Epithelial cell of esophagus (primary cell): ENCODE data around the gene U2AF2.

Experiments
- DNase-seq: peaks from one replicate; pipeline ENCODE4 v3.0.0; 2010; ENCODE audit warnings: low read depth
- H3K4me3 ChIP-seq: 2 replicates; pipeline ENCODE4 v1.5.1; 2011; ENCODE audit warnings: mild to moderate bottlenecking, low read length, control low read depth
- TF ChIP-seq, protein P1 (sequence below): IDR thresholded peaks from 2 replicates; pipeline ENCODE4 v1.5.1; 2011; ENCODE audit warnings: low read depth, mild to moderate bottlenecking, low read length, control low read depth, inconsistent platforms; ENCODE audit not compliant: insufficient read depth; ENCODE audit errors: missing control alignments

U2AF2 gene

DNA sequence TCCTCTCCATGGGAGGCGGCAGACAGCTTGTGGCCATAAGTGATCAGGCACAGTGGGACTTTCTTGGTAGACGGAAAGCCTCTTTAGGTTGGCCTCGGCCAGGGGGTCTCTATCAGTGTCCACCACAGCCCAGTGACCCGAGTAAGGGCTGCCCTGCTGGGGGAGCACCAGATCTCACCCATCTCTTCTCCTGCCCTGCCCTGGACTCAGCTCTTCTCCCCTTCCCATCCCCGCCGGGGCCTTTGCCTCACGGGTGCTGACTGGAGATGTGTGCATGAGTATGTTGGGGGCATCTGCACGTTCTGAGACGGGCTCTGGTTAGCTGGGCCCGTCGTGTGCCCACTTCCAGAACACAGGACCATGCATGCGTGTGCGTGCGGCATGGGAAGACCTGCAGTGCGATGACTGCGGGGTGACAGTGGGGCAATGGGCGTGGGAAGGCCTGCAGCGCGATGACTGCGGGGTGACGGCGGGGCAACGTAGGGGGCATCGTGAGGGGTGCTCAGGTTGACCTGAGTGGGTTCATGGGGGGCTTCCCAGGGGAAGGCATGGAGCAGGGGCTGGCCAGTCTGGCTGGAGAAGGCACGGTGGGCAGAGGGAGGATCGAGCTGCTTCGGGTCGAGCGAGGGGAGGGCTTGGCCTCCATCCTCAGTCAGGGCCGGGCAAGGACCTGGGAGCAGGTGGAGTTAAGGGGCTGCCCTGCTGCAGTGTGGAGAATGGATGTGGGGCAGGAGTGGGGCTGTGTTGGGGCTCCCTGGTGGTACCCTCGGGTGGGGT is 36.1 kb downstream of the U2AF2 start:
- H3K4me3 ChIP-seq = no peak overlapping the region
- no peak for DNase-seq
- TF ChIP-seq, protein P1, sequence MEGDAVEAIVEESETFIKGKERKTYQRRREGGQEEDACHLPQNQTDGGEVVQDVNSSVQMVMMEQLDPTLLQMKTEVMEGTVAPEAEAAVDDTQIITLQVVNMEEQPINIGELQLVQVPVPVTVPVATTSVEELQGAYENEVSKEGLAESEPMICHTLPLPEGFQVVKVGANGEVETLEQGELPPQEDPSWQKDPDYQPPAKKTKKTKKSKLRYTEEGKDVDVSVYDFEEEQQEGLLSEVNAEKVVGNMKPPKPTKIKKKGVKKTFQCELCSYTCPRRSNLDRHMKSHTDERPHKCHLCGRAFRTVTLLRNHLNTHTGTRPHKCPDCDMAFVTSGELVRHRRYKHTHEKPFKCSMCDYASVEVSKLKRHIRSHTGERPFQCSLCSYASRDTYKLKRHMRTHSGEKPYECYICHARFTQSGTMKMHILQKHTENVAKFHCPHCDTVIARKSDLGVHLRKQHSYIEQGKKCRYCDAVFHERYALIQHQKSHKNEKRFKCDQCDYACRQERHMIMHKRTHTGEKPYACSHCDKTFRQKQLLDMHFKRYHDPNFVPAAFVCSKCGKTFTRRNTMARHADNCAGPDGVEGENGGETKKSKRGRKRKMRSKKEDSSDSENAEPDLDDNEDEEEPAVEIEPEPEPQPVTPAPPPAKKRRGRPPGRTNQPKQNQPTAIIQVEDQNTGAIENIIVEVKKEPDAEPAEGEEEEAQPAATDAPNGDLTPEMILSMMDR = no peak

DNA sequence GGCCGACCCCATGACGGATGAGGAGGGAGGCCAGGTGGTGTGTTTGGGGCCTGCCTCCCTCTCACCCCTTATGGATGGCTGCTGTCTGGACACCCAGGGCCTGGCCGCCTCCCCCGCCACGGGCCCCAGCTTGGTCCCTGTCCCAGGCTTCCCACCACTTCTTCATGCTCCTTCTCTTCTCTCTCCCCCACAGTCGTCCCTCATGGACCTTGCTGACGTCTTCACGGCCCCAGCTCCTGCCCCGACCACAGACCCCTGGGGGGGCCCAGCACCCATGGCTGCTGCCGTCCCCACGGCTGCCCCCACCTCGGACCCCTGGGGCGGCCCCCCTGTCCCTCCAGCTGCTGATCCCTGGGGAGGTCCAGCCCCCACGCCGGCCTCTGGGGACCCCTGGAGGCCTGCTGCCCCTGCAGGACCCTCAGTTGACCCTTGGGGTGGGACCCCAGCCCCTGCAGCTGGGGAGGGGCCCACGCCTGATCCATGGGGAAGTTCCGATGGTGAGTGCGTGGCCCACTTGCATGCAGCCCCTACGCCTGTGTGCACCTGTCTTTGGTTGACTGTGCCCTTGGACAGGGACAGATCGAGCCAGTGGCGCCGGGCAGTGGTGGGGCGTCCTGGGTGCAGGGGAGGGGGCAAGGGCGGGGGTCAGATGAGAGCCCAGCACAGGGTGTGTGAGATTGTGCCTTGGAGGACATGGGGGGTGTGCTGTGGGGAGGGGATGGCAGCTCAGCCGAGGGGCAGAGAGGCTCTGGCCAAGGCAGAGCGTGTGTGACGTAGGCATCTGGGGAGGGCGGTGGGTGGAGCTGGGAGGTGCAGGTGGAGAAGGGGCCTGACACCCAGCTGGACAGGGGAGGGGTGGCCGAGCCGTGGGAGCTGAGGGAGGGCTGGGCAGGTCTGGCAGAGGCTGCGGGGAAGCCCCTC is 37.0 kb downstream of the U2AF2 start:
- TF ChIP-seq, protein P1 = no peak
- H3K4me3 ChIP-seq = no peak overlapping the region
- DNase-seq = no peak

DNA sequence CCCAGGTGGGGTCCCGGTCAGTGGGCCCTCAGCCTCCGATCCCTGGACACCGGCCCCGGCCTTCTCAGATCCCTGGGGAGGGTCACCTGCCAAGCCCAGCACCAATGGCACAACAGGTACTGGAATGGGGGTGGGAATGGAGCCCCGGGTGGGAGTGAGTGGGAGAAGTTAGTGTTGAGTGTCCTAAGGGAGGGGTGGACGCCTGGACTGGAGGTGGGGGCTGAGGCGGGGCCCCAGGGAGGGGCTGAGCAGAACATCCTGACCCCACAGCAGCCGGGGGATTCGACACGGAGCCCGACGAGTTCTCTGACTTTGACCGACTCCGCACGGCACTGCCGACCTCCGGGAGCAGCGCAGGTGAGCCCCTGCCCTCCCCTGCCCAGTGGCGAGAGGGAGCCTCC is 37.8 kb downstream of the U2AF2 start:
- no peak for DNase-seq
- H3K4me3 ChIP-seq = no peak overlapping the region
- TF ChIP-seq, protein P1 = no peak

DNA sequence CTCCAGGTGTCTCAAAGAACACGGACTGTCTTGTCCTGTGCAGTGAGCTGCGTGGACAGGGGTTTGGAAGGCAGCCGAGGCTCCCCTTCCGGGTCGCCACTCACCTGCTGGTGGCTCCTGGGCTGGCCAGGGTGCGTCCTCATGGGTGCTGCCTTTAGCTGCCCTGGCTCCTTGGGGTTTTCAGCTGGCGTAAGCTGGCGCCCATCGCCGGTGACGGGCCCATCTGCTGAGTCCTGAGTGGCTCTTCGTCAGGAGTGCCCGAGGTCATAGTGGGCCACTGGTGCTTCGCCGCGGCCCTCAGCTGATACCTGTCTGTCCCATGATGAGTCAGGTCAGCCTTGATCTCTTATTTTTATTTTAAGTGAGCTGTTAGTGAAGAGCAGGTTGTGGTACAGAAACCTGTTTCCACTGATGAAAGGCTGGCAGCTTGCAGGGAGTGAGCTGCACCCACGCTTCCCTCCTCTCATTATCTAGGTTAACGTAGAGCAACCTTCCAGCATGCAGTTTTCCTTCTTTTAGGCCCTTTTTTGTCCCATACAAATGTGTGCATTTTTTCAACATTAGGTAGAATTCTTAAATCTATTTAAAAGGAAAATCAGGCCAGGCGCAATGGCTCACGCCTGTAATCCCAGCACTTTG is 38.6 kb downstream of the U2AF2 start:
- no peak overlapping the region for H3K4me3 ChIP-seq
- no peak for DNase-seq
- TF ChIP-seq, protein P1 = no peak

DNA sequence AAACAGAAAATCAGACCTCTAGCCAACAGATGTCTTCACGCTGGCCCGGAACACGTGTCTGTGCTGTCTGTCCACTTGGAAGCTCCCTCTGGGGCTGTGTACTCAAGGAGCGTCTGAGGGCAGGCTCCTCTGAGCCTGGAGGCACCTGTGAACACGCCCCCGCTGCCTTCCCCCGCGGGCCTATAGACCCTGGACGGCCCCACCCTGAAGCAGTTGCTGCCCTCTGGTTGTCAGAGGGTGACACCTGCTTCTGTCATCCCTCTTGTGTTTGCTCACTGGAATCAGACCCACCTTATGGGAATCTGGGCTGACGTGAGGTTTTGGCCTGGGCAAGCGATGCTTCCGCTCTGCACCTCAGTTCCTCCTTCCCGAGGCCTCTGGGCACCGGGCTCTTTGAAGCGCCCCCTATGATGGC is 39.4 kb downstream of the U2AF2 start:
- no peak for DNase-seq
- TF ChIP-seq, protein P1 = no peak
- H3K4me3 ChIP-seq = no peak overlapping the region

DNA sequence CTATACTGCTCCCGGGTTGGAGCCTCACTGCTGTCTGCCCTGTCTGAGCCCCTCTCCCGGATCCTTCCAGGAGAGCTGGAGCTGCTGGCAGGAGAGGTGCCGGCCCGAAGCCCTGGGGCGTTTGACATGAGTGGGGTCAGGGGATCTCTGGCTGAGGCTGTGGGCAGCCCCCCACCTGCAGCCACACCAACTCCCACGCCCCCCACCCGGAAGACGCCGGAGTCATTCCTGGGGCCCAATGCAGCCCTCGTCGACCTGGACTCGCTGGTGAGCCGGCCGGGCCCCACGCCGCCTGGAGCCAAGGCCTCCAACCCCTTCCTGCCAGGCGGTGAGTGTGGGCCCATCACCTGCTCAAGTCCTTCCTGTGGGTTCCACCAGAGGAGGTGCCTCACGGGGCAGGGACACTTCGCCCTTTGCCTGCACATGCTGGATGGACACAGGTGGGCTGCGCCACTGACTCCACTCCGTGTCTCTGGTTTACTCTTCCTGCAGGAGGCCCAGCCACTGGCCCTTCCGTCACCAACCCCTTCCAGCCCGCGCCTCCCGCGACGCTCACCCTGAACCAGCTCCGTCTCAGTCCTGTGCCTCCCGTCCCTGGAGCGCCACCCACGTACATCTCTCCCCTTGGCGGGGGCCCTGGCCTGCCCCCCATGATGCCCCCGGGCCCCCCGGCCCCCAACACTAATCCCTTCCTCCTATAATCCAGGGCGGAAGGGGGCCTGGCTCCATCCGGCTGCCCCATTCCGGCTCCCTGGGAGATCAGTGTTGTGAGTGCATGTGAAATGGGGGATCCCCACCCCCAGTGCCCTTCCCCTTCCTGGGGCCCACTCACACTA is 40.0 kb downstream of the U2AF2 start:
- TF ChIP-seq, protein P1 = no peak
- no peak overlapping the region for H3K4me3 ChIP-seq
- DNase-seq = no peak
